Mesenchymal stem cell (in vitro differentiated cells and primary cell): Measurements from ENCODE around the gene KLHL17.

Source experiments
- DNase-seq: peaks from one replicate; pipeline ENCODE4 v3.0.0-alpha.2; 2013
- H2AFZ ChIP-seq: one replicate; pipeline ENCODE4 v1.6.1; 2013; ENCODE audit warnings: low read depth, mild to moderate bottlenecking, control low read depth, inconsistent platforms, low read length, moderate library complexity
- H2AK5ac ChIP-seq: 2 replicates; pipeline ENCODE4 v1.6.1; 2013; ENCODE audit warnings: low read length, moderate library complexity, mild to moderate bottlenecking, inconsistent platforms; ENCODE audit not compliant: severe bottlenecking
- H2BK120ac ChIP-seq: one replicate; pipeline ENCODE4 v1.6.1; 2013; ENCODE audit warnings: low read depth, mild to moderate bottlenecking, inconsistent platforms, low read length, moderate library complexity
- H2BK12ac ChIP-seq, 2 experiments: one replicate each; pipeline ENCODE4 v1.6.1; 2013; ENCODE audit warnings: inconsistent platforms in 2 of 2, low read length in 2 of 2, mild to moderate bottlenecking in 2 of 2, moderate library complexity in 2 of 2, control low read depth in 1 of 2
- H2BK15ac ChIP-seq: one replicate; pipeline ENCODE4 v1.6.1; 2013; ENCODE audit warnings: mild to moderate bottlenecking, low read depth, inconsistent platforms; ENCODE audit not compliant: poor library complexity, severe bottlenecking
- H2BK5ac ChIP-seq: 2 replicates; pipeline ENCODE4 v1.6.1; 2013; ENCODE audit warnings: low read depth, mild to moderate bottlenecking, low read length, control low read depth, inconsistent platforms; ENCODE audit not compliant: poor library complexity, severe bottlenecking
- H3K14ac ChIP-seq, 2 experiments: one replicate each; pipeline ENCODE4 v1.6.1; 2013; ENCODE audit warnings: inconsistent platforms in 2 of 2, low read length in 2 of 2, control low read depth in 1 of 2, mild to moderate bottlenecking in 1 of 2, moderate library complexity in 1 of 2
- H3K18ac ChIP-seq, 2 experiments: one replicate each; pipeline ENCODE4 v1.6.1; 2013; ENCODE audit warnings: inconsistent platforms in 2 of 2, low read length in 2 of 2, control low read depth in 1 of 2, low read depth in 1 of 2, mild to moderate bottlenecking in 1 of 2
- H3K23ac ChIP-seq, 2 experiments: one replicate each; pipeline ENCODE4 v1.6.1; 2013; ENCODE audit warnings: inconsistent platforms in 2 of 2, low read length in 2 of 2, mild to moderate bottlenecking in 2 of 2, moderate library complexity in 2 of 2, control low read depth in 1 of 2
- H3K27ac ChIP-seq: 2 replicates; pipeline ENCODE4 v1.5.1; 2013; ENCODE audit warnings: mild to moderate bottlenecking, moderate library complexity, low read length, control low read depth, inconsistent platforms; ENCODE audit not compliant: poor library complexity, severe bottlenecking
- H3K27me3 ChIP-seq, 2 experiments: 2 replicates each; pipeline versions ENCODE4 v1.6.1 to v1.7.0; 2013; ENCODE audit warnings: low read length in 2 of 2, mild to moderate bottlenecking in 2 of 2, moderate library complexity in 2 of 2, control low read depth in 1 of 2, inconsistent platforms in 1 of 2; ENCODE audit not compliant: control insufficient read depth in 1 of 2, insufficient read depth in 1 of 2
- H3K36me3 ChIP-seq, 2 experiments: 2 replicates each; pipeline versions ENCODE4 v1.6.1 to v1.7.0; 2013; ENCODE audit warnings: low read length in 2 of 2, control low read depth in 1 of 2, inconsistent platforms in 1 of 2, low read depth in 1 of 2, mild to moderate bottlenecking in 1 of 2; ENCODE audit not compliant: insufficient read depth in 2 of 2, control insufficient read depth in 1 of 2
- H3K4ac ChIP-seq, 2 experiments: one replicate each; pipeline ENCODE4 v1.6.1; 2013; ENCODE audit warnings: inconsistent platforms in 2 of 2, low read length in 2 of 2, mild to moderate bottlenecking in 2 of 2, moderate library complexity in 2 of 2, control low read depth in 1 of 2, low read depth in 1 of 2
- H3K4me1 ChIP-seq: 2 replicates; pipeline ENCODE4 v1.6.1; 2013; ENCODE audit warnings: low read depth, low read length, control low read depth; ENCODE audit not compliant: control insufficient read depth, insufficient read depth
- H3K4me2 ChIP-seq: 2 replicates; pipeline ENCODE4 v1.6.1; 2013; ENCODE audit warnings: low read length, mild to moderate bottlenecking, inconsistent platforms; ENCODE audit not compliant: poor library complexity, severe bottlenecking
- H3K4me3 ChIP-seq, 2 experiments: 2 replicates each; pipeline versions ENCODE4 v1.5.1 to v1.7.0; 2013; ENCODE audit warnings: low read length in 2 of 2, mild to moderate bottlenecking in 2 of 2, control low read depth in 1 of 2, low read depth in 1 of 2; ENCODE audit not compliant: insufficient read depth in 1 of 2
- H3K79me1 ChIP-seq: replicated peaks from 2 replicates; pipeline ENCODE4 v1.6.1; 2013; ENCODE audit warnings: mild to moderate bottlenecking, control low read depth, low read length, inconsistent platforms; ENCODE audit not compliant: poor library complexity, severe bottlenecking
- H3K9ac ChIP-seq: 2 replicates; pipeline ENCODE4 v1.7.0; 2013; ENCODE audit warnings: mild to moderate bottlenecking, low read length, moderate library complexity
- H3K9me3 ChIP-seq: 2 replicates; pipeline ENCODE4 v1.7.0; 2013; ENCODE audit warnings: mild to moderate bottlenecking, low read length; ENCODE audit not compliant: control insufficient read depth
- H4K8ac ChIP-seq: one replicate; pipeline ENCODE4 v1.6.1; 2013; ENCODE audit warnings: inconsistent platforms, mild to moderate bottlenecking, low read length, moderate library complexity
- H4K91ac ChIP-seq: one replicate; pipeline ENCODE4 v1.6.1; 2013; ENCODE audit warnings: mild to moderate bottlenecking, low read length, inconsistent platforms
- WGBS: methylation state at CpG from one replicate; pipeline ENCODE4 v1.1.7; 2013; ENCODE audit warnings: mixed read lengths; 5-methylcytosine and 5-hydroxymethylcytosine counted together

The KLHL17 gene

DNA sequence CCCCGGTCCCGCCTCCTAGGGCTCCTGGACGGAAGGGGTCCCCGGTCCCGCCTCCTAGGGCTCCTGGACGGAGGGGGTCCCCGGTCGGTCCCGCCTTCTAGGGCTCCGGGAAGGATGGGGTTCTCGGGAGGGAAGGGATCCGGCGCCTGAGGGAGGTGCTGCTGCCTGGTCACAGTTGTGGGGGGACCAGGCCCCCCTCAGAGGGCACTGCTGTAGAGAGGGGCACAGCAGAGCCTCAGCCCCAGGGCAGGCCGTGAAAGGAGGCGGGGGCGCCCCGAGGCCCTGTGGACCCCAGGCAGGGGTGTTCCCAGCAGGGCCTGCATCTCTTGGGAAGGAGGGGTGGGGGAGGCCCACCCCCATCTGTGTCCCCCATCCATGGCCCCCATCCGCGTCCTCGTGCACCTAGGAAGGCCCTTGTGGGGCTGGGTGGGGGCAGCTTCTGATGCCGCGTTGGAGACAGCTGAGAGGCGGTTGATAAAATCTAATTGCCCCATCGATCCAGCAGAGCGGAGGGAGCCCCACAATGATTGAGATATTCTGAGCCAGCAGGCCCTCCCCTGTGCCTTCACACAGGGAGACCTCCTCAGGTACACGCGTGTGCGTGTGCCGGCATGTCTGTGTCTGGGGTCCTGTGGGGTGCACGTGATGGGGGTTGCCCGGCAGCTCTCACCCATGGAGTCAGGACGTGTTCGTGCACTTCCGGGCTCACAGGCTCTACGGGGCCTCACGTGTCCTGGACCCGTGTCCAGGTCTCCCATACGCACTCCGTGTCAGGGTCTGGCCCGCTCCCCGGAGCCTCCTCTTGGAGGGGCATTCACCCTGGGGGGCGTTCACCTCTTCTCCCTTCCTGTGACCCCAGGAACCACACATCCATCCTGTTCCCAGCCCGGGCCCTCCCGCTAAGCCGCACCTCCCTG lies 23.8 kb upstream of the KLHL17 start:
- no peak overlapping the region for H4K8ac ChIP-seq
- no peak overlapping the region for H3K27ac ChIP-seq
- H3K9me3 ChIP-seq = no peaks in the 10 kb centered on the region
- H4K91ac ChIP-seq = peak overlapping the region; percentile 41
- H2BK12ac ChIP-seq = no peak overlapping the region
- no peak for DNase-seq
- no peak overlapping the region for H2AFZ ChIP-seq
- H3K27me3 ChIP-seq = peaks cover 49 to 51% of the 10 kb centered on the region in 2 experiments
- H3K79me1 ChIP-seq = no peaks in the 10 kb centered on the region
- no peak overlapping the region for H3K4me2 ChIP-seq
- H2AK5ac ChIP-seq = no peak overlapping the region
- no peak overlapping the region for H3K18ac ChIP-seq
- H3K4me1 ChIP-seq = peaks cover 52% of the 10 kb centered on the region
- H2BK15ac ChIP-seq = no peak overlapping the region
- H3K4ac ChIP-seq = no peak overlapping the region
- WGBS = 81% methylated on average over 43 of the region's 45 CpGs
- H2BK120ac ChIP-seq = no peak overlapping the region
- no peak overlapping the region for H3K23ac ChIP-seq
- H3K36me3 ChIP-seq = no peaks in the 10 kb centered on the region
- H3K9ac ChIP-seq = no peak overlapping the region
- H3K14ac ChIP-seq = no peak overlapping the region
- no peak overlapping the region for H3K4me3 ChIP-seq
- no peak overlapping the region for H2BK5ac ChIP-seq

DNA sequence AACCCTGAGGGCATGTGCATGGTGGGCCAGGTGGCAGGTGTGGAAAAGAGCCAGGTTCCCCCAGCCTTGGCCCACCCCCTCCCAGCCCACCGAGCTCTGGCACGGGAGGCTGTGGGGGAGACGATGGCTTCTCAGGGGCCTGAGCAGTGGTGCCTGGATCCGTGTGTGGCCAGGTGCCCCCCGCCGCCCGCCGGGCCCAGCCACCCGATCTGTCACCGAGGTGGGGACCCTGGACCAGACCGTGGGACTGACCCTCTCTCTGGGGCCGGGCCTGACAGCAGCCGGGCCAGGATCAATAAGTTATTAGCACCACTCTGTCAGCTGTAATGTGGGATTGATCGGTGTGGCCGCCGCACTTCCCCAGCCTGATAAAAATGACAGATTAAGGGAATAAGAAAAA lies 22.9 kb upstream of the KLHL17 start:
- Histone ChIP-seq H2BK5ac (no peak overlapping the region), H3K9ac (no peak overlapping the region), H3K27ac (no peak overlapping the region), H2BK15ac (no peak overlapping the region), H4K91ac (no peak overlapping the region), H3K18ac (no peak overlapping the region), H2BK120ac (no peak overlapping the region), H3K4ac (no peak overlapping the region), H3K4me1 (peaks cover 56% of the 10 kb centered on the region), H2AK5ac (no peak overlapping the region), H2BK12ac (no peak overlapping the region), H3K4me3 (no peak overlapping the region), H3K9me3 (no peaks in the 10 kb centered on the region), H2AFZ (no peak overlapping the region), H3K14ac (no peak overlapping the region), H3K4me2 (no peak overlapping the region), H3K27me3 (peaks cover 40 to 45% of the 10 kb centered on the region in 2 experiments), H3K79me1 (no peaks in the 10 kb centered on the region), H3K36me3 (no peaks in the 10 kb centered on the region), H3K23ac (no peak overlapping the region), H4K8ac (no peak overlapping the region)
- WGBS = 83% methylated on average over 16 of the region's 16 CpGs
- no peak for DNase-seq

- peaks cover 63% of the 10 kb centered on the region for H3K4me1 ChIP-seq
- no peak overlapping the region for H2BK5ac ChIP-seq
- no peaks in the 10 kb centered on the region for H3K79me1 ChIP-seq
- H4K8ac ChIP-seq = no peak overlapping the region
- no peak overlapping the region for H3K23ac ChIP-seq
- no peak overlapping the region for H3K4ac ChIP-seq
- no peaks in the 10 kb centered on the region for H3K9me3 ChIP-seq
- no peak overlapping the region for H3K27ac ChIP-seq
- no peak overlapping the region for H4K91ac ChIP-seq
- H3K9ac ChIP-seq = no peak overlapping the region
- 67% methylated on average over 15 of the region's 15 CpGs for WGBS
- H2BK12ac ChIP-seq = peak overlapping the region in 1 of 2 experiments; percentile 8
- no peak overlapping the region for H2AK5ac ChIP-seq
- no peak overlapping the region for H3K14ac ChIP-seq
- H2BK120ac ChIP-seq = no peak overlapping the region
- no peak overlapping the region for H3K18ac ChIP-seq
- no peak overlapping the region for H3K4me2 ChIP-seq
- peak; percentile 48 for DNase-seq
- no peaks in the 10 kb centered on the region for H3K36me3 ChIP-seq
- H3K4me3 ChIP-seq = no peak overlapping the region
- no peak overlapping the region for H2AFZ ChIP-seq
- H3K27me3 ChIP-seq = peaks cover 39 to 41% of the 10 kb centered on the region in 2 experiments
- H2BK15ac ChIP-seq = no peak overlapping the region
Observed at GRCh38 chr1:938088-938683, 22.2 kb upstream of the KLHL17 start.

GRCh38 chr1:938711-939489 lies 21.5 kb upstream of the KLHL17 start:
- peak overlapping the region; percentile 9 for H4K91ac ChIP-seq
- no peak for DNase-seq
- H2AK5ac ChIP-seq = no peak overlapping the region
- peak overlapping the region in 1 of 2 experiments; percentile 69 for H2BK12ac ChIP-seq
- no peak overlapping the region for H2BK15ac ChIP-seq
- H2BK5ac ChIP-seq = no peak overlapping the region
- no peak overlapping the region for H4K8ac ChIP-seq
- H3K27me3 ChIP-seq = peaks cover 33 to 36% of the 10 kb centered on the region in 2 experiments
- no peak overlapping the region for H2BK120ac ChIP-seq
- H3K4me2 ChIP-seq = no peak overlapping the region
- no peak overlapping the region for H3K27ac ChIP-seq
- peak overlapping the region in 1 of 2 experiments; percentile 58 for H3K18ac ChIP-seq
- peaks cover 0 to 4% of the 10 kb centered on the region in 2 experiments for H3K36me3 ChIP-seq
- no peak overlapping the region for H3K4me3 ChIP-seq
- no peaks in the 10 kb centered on the region for H3K9me3 ChIP-seq
- no peaks in the 10 kb centered on the region for H3K79me1 ChIP-seq
- peaks cover 70% of the 10 kb centered on the region for H3K4me1 ChIP-seq
- H3K9ac ChIP-seq = no peak overlapping the region
- WGBS = 40% methylated on average over 30 of the region's 30 CpGs
- H3K14ac ChIP-seq = no peak overlapping the region
- H3K4ac ChIP-seq = peak overlapping the region in 1 of 2 experiments; percentile 40
- H2AFZ ChIP-seq = no peak overlapping the region
- H3K23ac ChIP-seq = no peak overlapping the region
